ENCODE results near the gene TBC1D13.

- TF ChIP-seq EZH2 (IDR thresholded peaks at IDR 0.05; ENCODE audit: borderline replicate concordance, insufficient read depth, low read length, poor library complexity, severe bottlenecking), result no peak
- no peak for TF ChIP-seq CTCF (IDR thresholded peaks at IDR 0.05; ENCODE audit: poor library complexity, severe bottlenecking)
- no peak for TF ChIP-seq MXI1 (conservative IDR thresholded peaks at IDR 0.05; ENCODE audit: poor library complexity, severe bottlenecking)
These were observed 3.5 kb downstream of the TBC1D13 start for GRCh38 chr9:128790536-128790935.

Data from neural cell (in vitro differentiated cells).